Tibial nerve (tissue), 4 donors: Measurements from ENCODE around the gene ALKBH4. TPM values are rescaled to one million over a fixed set of nuclear protein-coding genes. Genes with fewer than 3 reads are reported as not detected.

Experiments
- DNase-seq, 2 donors: peaks; one replicate each; pipeline ENCODE4 v3.0.0-alpha.2; 2019; ENCODE audit warnings: low spot score in 2 of 2
- H3K27ac ChIP-seq, 4 donors: fragments of 200-600 bp; sonication (generic) in 3 of 4; one replicate each; pipeline ENCODE4 v1.5.1; 2017 to 2019; ENCODE audit warnings: mild to moderate bottlenecking in 1 of 4
- H3K27me3 ChIP-seq, 2 donors: fragments of 200-600 bp; sonication (generic) in 1 of 2; one replicate each; pipeline versions ENCODE4 v1.5.1 to v1.6.0; 2017 to 2019
- H3K36me3 ChIP-seq, 3 donors: fragments of 200-600 bp; sonication (generic); one replicate each; pipeline ENCODE4 v1.5.1; 2018 to 2019
- H3K4me1 ChIP-seq, 4 donors: fragments of 200-600 bp; sonication (generic) in 3 of 4; one replicate each; pipeline ENCODE4 v1.5.1; 2017 to 2019
- H3K4me3 ChIP-seq, 4 donors: fragments of 200-600 bp; sonication (generic) in 3 of 4; one replicate each; pipeline ENCODE4 v1.5.1; 2017 to 2019; ENCODE audit warnings: mild to moderate bottlenecking in 1 of 4, moderate library complexity in 1 of 4
- H3K9me3 ChIP-seq, 4 donors: fragments of 200-600 bp; sonication (generic) in 3 of 4; one replicate each; pipeline ENCODE4 v1.5.1; 2017 to 2019
- CTCF ChIP-seq, 5 experiments: fragments of 200-600 bp in 3 of 5; fragments of 450-650 bp in 2 of 5; sonication (generic) in 3 of 5; IDR thresholded peaks; one replicate each; pipeline ENCODE4 v1.5.1; 2016 to 2019; ENCODE audit warnings: antibody characterized with exemption in 5 of 5, mild to moderate bottlenecking in 3 of 5, moderate library complexity in 2 of 5
- EP300 ChIP-seq, 2 donors: sonication (generic); formaldehyde crosslinking; IDR thresholded peaks; one replicate each; pipeline ENCODE4 v1.6.1; 2017; ENCODE audit warnings: antibody characterized with exemption in 2 of 2, mild to moderate bottlenecking in 1 of 2
- POLR2A ChIP-seq, 2 donors: fragments of 450-650 bp; IDR thresholded peaks; one replicate each; pipeline ENCODE4 v1.6.1; 2017; ENCODE audit warnings: antibody characterized with exemption in 2 of 2, mild to moderate bottlenecking in 2 of 2, moderate library complexity in 2 of 2
- WGBS, 2 donors: methylation state at CpG; one replicate each; pipeline ENCODE4 v1.1.5; 2018; 5-methylcytosine and 5-hydroxymethylcytosine counted together
- total RNA-seq, 4 donors: library from RNA; depleted of rRNA; stranded (reverse); fragments of >200 nt; gene quantifications; one replicate each; pipeline ENCODE4 v1.1.0, GENCODE V29; 2016

Gene ALKBH4
- total RNA-seq, 4 donors from 2014 or later: 17.4 to 21.0 (median 19.1) TPM

- H3K9me3 ChIP-seq: no peaks in the 10 kb centered on the region
- no peak for DNase-seq
- peak overlapping the region in 3 of 4 donors; percentile 34 to 92 (median 82) for H3K27ac ChIP-seq
- WGBS, 2 donors: 28 to 34% methylated on average over 9 of the region's 9 CpGs
- no peak for TF ChIP-seq CTCF (IDR thresholded peaks at IDR 0.05)
- TF ChIP-seq EP300 (IDR thresholded peaks at IDR 0.05): no peak
- TF ChIP-seq POLR2A (IDR thresholded peaks at IDR 0.05): no peak
- peaks cover 0 to 5% (median 0%) of the 10 kb centered on the region in 3 donors for H3K36me3 ChIP-seq
- H3K4me1 ChIP-seq: peaks cover 0 to 30% (median 10%) of the 10 kb centered on the region in 4 donors
- peak overlapping the region; percentile 58 to 96 (median 82) for H3K4me3 ChIP-seq
- H3K27me3 ChIP-seq: no peaks in the 10 kb centered on the region
Observed at GRCh38 chr7:102434039-102434486, 30.6 kb downstream of the ALKBH4 start.

GRCh38 chr7:102433219-102434038 lies 31.2 kb downstream of the ALKBH4 start, which contains the start of gene ORAI2:
ORAI2 (plus strand) TSS chr7:102433575; CDS start chr7:102438957, 5,382 bp downstream.
- no peaks in the 10 kb centered on the region for H3K36me3 ChIP-seq
- peak; percentile 50 to 64 for DNase-seq
- H3K4me3 ChIP-seq: peak within 1 kb of the TSS; percentile 58 to 96 (median 82)
- TF ChIP-seq POLR2A (IDR thresholded peaks at IDR 0.05): no peak
- TF ChIP-seq EP300 (IDR thresholded peaks at IDR 0.05): no peak
- no peak for TF ChIP-seq CTCF (IDR thresholded peaks at IDR 0.05)
- H3K4me1 ChIP-seq: peaks cover 0 to 30% (median 10%) of the 10 kb centered on the region in 4 donors
- 0 to 2% methylated on average over 21 to 34 of the region's 90 CpGs for WGBS, 2 donors
- H3K27ac ChIP-seq: peak within 1 kb of the TSS; percentile 40 to 92 (median 74)
- no peaks in the 10 kb centered on the region for H3K9me3 ChIP-seq
- H3K27me3 ChIP-seq: no peaks in the 10 kb centered on the region

GRCh38 chr7:102432442-102433218 lies 32.0 kb downstream of the ALKBH4 start:
- TF ChIP-seq EP300 (IDR thresholded peaks at IDR 0.05) (no peak), CTCF (IDR thresholded peaks at IDR 0.05) (no peak), POLR2A (IDR thresholded peaks at IDR 0.05) (no peak)
- H3K4me1 ChIP-seq: peaks cover 0 to 30% (median 10%) of the 10 kb centered on the region in 4 donors
- peak overlapping the region; percentile 58 to 96 (median 73) for H3K4me3 ChIP-seq
- H3K27me3 ChIP-seq: no peaks in the 10 kb centered on the region
- H3K9me3 ChIP-seq: no peaks in the 10 kb centered on the region
- no peak for DNase-seq
- H3K27ac ChIP-seq: peak overlapping the region; percentile 40 to 92 (median 74)
- WGBS, 2 donors: 31 to 45% methylated on average over 16 to 22 of the region's 27 CpGs
- peaks cover 0 to 5% (median 0%) of the 10 kb centered on the region in 3 donors for H3K36me3 ChIP-seq

- Histone ChIP-seq H3K4me1 (peaks cover 0 to 30% (median 10%) of the 10 kb centered on the region in 4 donors), H3K4me3 (no peak overlapping the region), H3K27me3 (no peaks in the 10 kb centered on the region), H3K9me3 (no peaks in the 10 kb centered on the region), H3K27ac (peak overlapping the region in 2 of 4 donors; percentile 59 to 92), H3K36me3 (peaks cover 0 to 13% (median 0%) of the 10 kb centered on the region in 3 donors)
- TF ChIP-seq CTCF (IDR thresholded peaks at IDR 0.05): no peak
- no peak for TF ChIP-seq POLR2A (IDR thresholded peaks at IDR 0.05)
- TF ChIP-seq EP300 (IDR thresholded peaks at IDR 0.05): no peak
- no peak for DNase-seq
- 47 to 52% methylated on average over 17 of the region's 17 CpGs for WGBS, 2 donors
Observed at GRCh38 chr7:102431617-102432298, 32.9 kb downstream of the ALKBH4 start.
